HepG2 (cell line): ENCODE measurements around the gene HID1. TPM values are rescaled to one million over a fixed set of nuclear protein-coding genes. Genes with fewer than 3 reads are reported as not detected.

Source experiments
- ARNT2 ChIP-seq: sonication (generic); formaldehyde crosslinking; IDR thresholded peaks from 2 replicates; pipeline ENCODE4 v1.8.0; 2022; ENCODE audit warnings: mild to moderate bottlenecking, low read depth, missing genetic modification reagents, moderate library complexity
- BHLHE40 ChIP-seq: IDR thresholded peaks from 2 replicates; pipeline ENCODE4 v1.6.1; 2011; ENCODE audit warnings: low read length, improper control_type of control experiment
- CEBPB ChIP-seq: IDR thresholded peaks from 2 replicates; pipeline ENCODE4 v1.6.1; 2011; ENCODE audit warnings: low read depth, low read length, improper control_type of control experiment, borderline replicate concordance
- E2F1 ChIP-seq: sonication (generic); formaldehyde crosslinking; IDR thresholded peaks from 2 replicates; pipeline ENCODE4 v1.5.0; 2020; ENCODE audit warnings: missing genetic modification reagents
- E2F5 ChIP-seq: sonication (generic); formaldehyde crosslinking; conservative IDR thresholded peaks from 2 replicates; pipeline ENCODE4 v1.4.0; 2020; ENCODE audit warnings: missing genetic modification reagents
- FOSL1 ChIP-seq: sonication (generic); formaldehyde crosslinking; IDR thresholded peaks from 2 replicates; pipeline ENCODE4 v1.9.0; 2021; ENCODE audit warnings: missing genetic modification reagents, borderline replicate concordance
- GATAD1 ChIP-seq: IDR thresholded peaks from 2 replicates; pipeline ENCODE4 v1.6.1; 2016; ENCODE audit warnings: missing genetic modification reagents, missing compliant biosample characterization
- HES4 ChIP-seq: sonication (generic); formaldehyde crosslinking; IDR thresholded peaks from 2 replicates; pipeline ENCODE4 v1.9.0; 2021; ENCODE audit warnings: mild to moderate bottlenecking, missing genetic modification reagents, borderline replicate concordance
- HINFP ChIP-seq: sonication (generic); formaldehyde crosslinking; IDR thresholded peaks from 2 replicates; pipeline ENCODE4 v1.4.0; 2020; ENCODE audit warnings: low read depth, mild to moderate bottlenecking, missing genetic modification reagents
- HOXA3 ChIP-seq: sonication (generic); formaldehyde crosslinking; IDR thresholded peaks from 2 replicates; pipeline ENCODE4 v1.5.0; 2020; ENCODE audit warnings: missing genetic modification reagents
- HOXA5 ChIP-seq: sonication (generic); formaldehyde crosslinking; IDR thresholded peaks from 2 replicates; pipeline ENCODE4 v1.4.0; 2020; ENCODE audit warnings: missing genetic modification reagents
- KDM5B ChIP-seq: sonication (generic); formaldehyde crosslinking; IDR thresholded peaks from 2 replicates; pipeline ENCODE4 v1.4.0; 2020; ENCODE audit warnings: missing genetic modification reagents, mild to moderate bottlenecking, borderline replicate concordance
- NONO ChIP-seq, 2 experiments: fragments of 450-650 bp in 1 of 2; sonication (generic) in 1 of 2; formaldehyde crosslinking in 1 of 2; IDR thresholded peaks in 1 of 2; conservative IDR thresholded peaks in 1 of 2; 2 replicates each; pipeline versions ENCODE4 v1.6.1 to v1.8.0; 2017 to 2022; ENCODE audit warnings: mild to moderate bottlenecking in 1 of 2, missing genetic modification reagents in 1 of 2, moderate library complexity in 1 of 2
- PHF20 ChIP-seq: sonication (generic); formaldehyde crosslinking; IDR thresholded peaks from 2 replicates; pipeline ENCODE4 v1.5.0; 2020; ENCODE audit warnings: mild to moderate bottlenecking, missing genetic modification reagents
- REXO4 ChIP-seq: sonication (generic); formaldehyde crosslinking; IDR thresholded peaks from 2 replicates; pipeline ENCODE4 v1.8.0; 2022; ENCODE audit warnings: missing genetic modification reagents, mild to moderate bottlenecking, borderline replicate concordance
- RFX1 ChIP-seq: fragments of 450-650 bp; IDR thresholded peaks from 2 replicates; pipeline ENCODE4 v1.6.1; 2017
- SAFB2 ChIP-seq: sonication (generic); formaldehyde crosslinking; IDR thresholded peaks from 2 replicates; pipeline ENCODE4 v1.5.1; 2020; ENCODE audit warnings: missing genetic modification reagents, low read depth, mild to moderate bottlenecking, borderline replicate concordance
- SOX5 ChIP-seq: IDR thresholded peaks from 2 replicates; pipeline ENCODE4 v1.6.1; 2016; ENCODE audit warnings: borderline replicate concordance
- SPEN ChIP-seq: sonication (generic); formaldehyde crosslinking; IDR thresholded peaks from 2 replicates; pipeline ENCODE4 v1.5.1; 2020; ENCODE audit warnings: low read depth, mild to moderate bottlenecking, missing genetic modification reagents
- SSRP1 ChIP-seq: IDR thresholded peaks from 2 replicates; pipeline ENCODE4 v1.6.1; 2016; ENCODE audit warnings: control low read depth
- TFDP1 ChIP-seq: IDR thresholded peaks from 2 replicates; pipeline ENCODE4 v1.6.1; 2016; ENCODE audit warnings: missing compliant biosample characterization, missing genetic modification reagents, borderline replicate concordance
- ZKSCAN8 ChIP-seq: IDR thresholded peaks from 2 replicates; pipeline ENCODE4 v1.6.1; 2016; ENCODE audit warnings: borderline replicate concordance, missing genetic modification reagents, missing compliant biosample characterization
- ZNF282 ChIP-seq: fragments of 450-650 bp; IDR thresholded peaks from 2 replicates; pipeline ENCODE4 v1.6.1; 2018; ENCODE audit not compliant: partially characterized antibody
- ZNF441 ChIP-seq: sonication (generic); formaldehyde crosslinking; IDR thresholded peaks from 2 replicates; pipeline ENCODE4 v1.7.0; 2021; ENCODE audit warnings: missing genetic modification reagents, borderline replicate concordance
- ZNF564 ChIP-seq: sonication (generic); formaldehyde crosslinking; IDR thresholded peaks from 2 replicates; pipeline ENCODE4 v1.8.1; 2023; ENCODE audit warnings: mild to moderate bottlenecking, missing genetic modification reagents
- ZNF703 ChIP-seq: sonication (generic); formaldehyde crosslinking; IDR thresholded peaks from 2 replicates; pipeline ENCODE4 v1.5.1; 2020; ENCODE audit warnings: missing genetic modification reagents, mild to moderate bottlenecking, moderate library complexity, borderline replicate concordance
- ZNF766 ChIP-seq: sonication (generic); formaldehyde crosslinking; IDR thresholded peaks from 2 replicates; pipeline ENCODE4 v1.5.0; 2020; ENCODE audit warnings: missing genetic modification reagents, borderline replicate concordance
- polyA plus RNA-seq, 8 experiments: library from polyadenylated mRNA; depleted of rRNA in 3 of 8; stranded (reverse) in 7 of 8; unstranded in 1 of 8; fragments of >200 nt; fragmentation: Illumina TruSeq in 4 of 8; extraction: Trizol in 4 of 8; gene quantifications; 2 replicates each; pipeline versions ENCODE4 v1.2.1 to v1.2.3, GENCODE V29; 2011 to 2016; ENCODE audit warnings: low read depth in 4 of 8, missing spikeins in 1 of 8, mixed read lengths in 1 of 8; ENCODE audit not compliant: insufficient read depth in 1 of 8
- total RNA-seq, 5 experiments: library from RNA; depleted of rRNA; stranded (reverse); fragments of >200 nt; fragmentation: Illumina TruSeq; extraction: Trizol; gene quantifications; 2 replicates each; pipeline ENCODE4 v1.2.3, GENCODE V29; 2016; ENCODE audit warnings: low read depth in 1 of 5

The HID1 gene
- total and polyA plus RNA-seq, 2 of the 13 experiments (the other 11 are each of a cell fraction or from before 2014, with no cell fraction given) = 2.1 to 10.6 TPM

GRCh38 chr17:74981979-74982662 is 9.6 kb upstream of the HID1 start (continued):
- TF ChIP-seq HOXA3 (peak; percentile 96), RFX1 (no peak), SOX5 (peak; percentile 33), SAFB2 (peak; percentile 98), E2F1 (CRISPR knock-in tag) (peak; percentile 89), REXO4 (CRISPR knock-in tag) (no peak), HES4 (CRISPR knock-in tag) (peak; percentile 56; the same call in 1 of the 2 replicates), PHF20 (CRISPR knock-in tag) (peak; percentile 78; the same call in 1 of the 2 replicates), CEBPB (no peak), ZKSCAN8 (CRISPR knock-in tag) (no peak), GATAD1 (CRISPR knock-in tag) (peak; percentile 80), KDM5B (CRISPR knock-in tag) (peak; percentile 97), HOXA5 (CRISPR knock-in tag) (peak; percentile 91; the same call in 1 of the 2 replicates), E2F5 (peak; percentile 55; the same call in 1 of the 2 replicates), TFDP1 (CRISPR knock-in tag) (peak; percentile 97), SSRP1 (CRISPR knock-in tag) (no peak), FOSL1 (CRISPR knock-in tag) (no peak), ZNF703 (no peak; the same call in 1 of the 2 replicates), ZNF564 (no peak), BHLHE40 (no peak), NONO (IDR thresholded peaks at IDR 0.05) (no peak), NONO (CRISPR knock-in tag; conservative IDR thresholded peaks at IDR 0.05) (peak; percentile 81), ZNF441 (CRISPR knock-in tag) (peak; percentile 75; the same call in 1 of the 2 replicates), SPEN (CRISPR knock-in tag) (peak; percentile 94), ARNT2 (CRISPR knock-in tag) (peak; percentile 88), ZNF766 (CRISPR knock-in tag) (no peak; the same call in 1 of the 2 replicates), ZNF282 (no peak), HINFP (CRISPR knock-in tag) (peak; percentile 69; the same call in 1 of the 2 replicates)
